ENCODE results near the gene SRSF7. TPM values are rescaled to one million over a fixed set of nuclear protein-coding genes. Genes with fewer than 3 reads are reported as not detected.
A peak's percentile ranks its signal among the peaks of the same experiment; 100 is the strongest.

SRSF7 gene
- total and polyA plus RNA-seq, 9 of the 15 experiments (the other 6 are each of a cell fraction or from before 2014, with no cell fraction given) = 219 to 726 (median 375) TPM

- in situ Hi-C loops (cut with MboI) (no loop called here), intact Hi-C loops (cut with micrococcal nuclease) (no loop called here)
- Histone ChIP-seq H3K36me3 (ENCODE audit: control insufficient read depth, insufficient read depth, low read length) (no peaks in the 10 kb centered on the region), H2AFZ (ENCODE audit: low read depth, low read length) (peak overlapping the region; percentile 38; the same call in 1 of the 2 replicates), H4K20me1 (replicated peaks; ENCODE audit: control insufficient read depth, insufficient read depth, low read length) (no peaks in the 10 kb centered on the region), H3K9me3 (replicated peaks; ENCODE audit: control insufficient read depth, insufficient read depth, low read depth, low read length) (no peaks in the 10 kb centered on the region), H3K27ac (ENCODE audit: extremely low read depth, low read depth, low read length) (no peak overlapping the region), H3K4me1 (replicated peaks in 1 of 2; ENCODE audit: control insufficient read depth in 2 of 2, insufficient read depth in 2 of 2, low read length in 2 of 2) (no peaks in the 10 kb centered on the region), H3K4me3 (no peak overlapping the region), H3K4me2 (ENCODE audit: insufficient read depth, low read length) (no peak overlapping the region), H3K9me1 (ENCODE audit: control insufficient read depth, insufficient read depth, low read length) (no peaks in the 10 kb centered on the region), H3K9ac (ENCODE audit: insufficient read depth in 1 of 2, low read depth in 2 of 2, low read length in 2 of 2) (no peak overlapping the region), H3K79me2 (ENCODE audit: control insufficient read depth, insufficient read depth, low read length) (no peaks in the 10 kb centered on the region), H3K27me3 (ENCODE audit: control insufficient read depth in 2 of 2, insufficient read depth in 2 of 2, low read length in 2 of 2) (no peaks in the 10 kb centered on the region)
- no TSS peak for BruUV-seq (replicated peaks)
- ChIA-PET POLR2A (interaction anchor here (9.0 kb wide), 1 partner anchor 13 kb away, joined by 107 read pairs; the partner anchor contains the start of gene SRSF7), CTCF (ENCODE audit: low intra/inter-chr PET ratio) (no interaction called here)
- ATAC-seq (no peak), FAIRE-seq (no peak), DNase-seq (ENCODE audit: extremely low read depth in 1 of 4, low spot score in 3 of 4) (no peak)
- WGBS (ENCODE audit: insufficient coverage, low coverage, missing lambda C conversion rate) = 45% methylated on average over 4 of the region's 4 CpGs
- TF ChIP-seq KLF1 (tag; IDR thresholded peaks at IDR 0.05) (no peak), CHD4 (IDR thresholded peaks at IDR 0.05; ENCODE audit: insufficient read depth, insufficient replicate concordance, low read depth, low read length, poor library complexity, severe bottlenecking) (no peak), RB1 (IDR thresholded peaks at IDR 0.05; ENCODE audit: low read depth) (no peak), LARP7 (IDR thresholded peaks at IDR 0.05) (no peak), ZNF778 (CRISPR knock-in tag; IDR thresholded peaks at IDR 0.05) (no peak), E2F4 (CRISPR knock-in tag; IDR thresholded peaks at IDR 0.05; ENCODE audit: low read depth) (no peak), ZNF24 (IDR thresholded peaks at IDR 0.05) (no peak), MTA1 (IDR thresholded peaks at IDR 0.05; ENCODE audit: borderline replicate concordance) (no peak)
Observed at GRCh38 chr2:38765149-38765548, 14.0 kb upstream of the SRSF7 start.

Measured in K562 (cell line).